RKO (cell line): ENCODE measurements around the gene SSR2.
"Not testable (repeated sequence)": the region's sequence is repeated elsewhere in the genome, so short reads cannot be mapped to it uniquely, and the experiment has no call there.

Experiments used
- DNase-seq: peaks from one replicate; pipeline ENCODE4 v3.0.0-alpha.2; 2016; ENCODE audit warnings: low spot score

The SSR2 gene

DNA sequence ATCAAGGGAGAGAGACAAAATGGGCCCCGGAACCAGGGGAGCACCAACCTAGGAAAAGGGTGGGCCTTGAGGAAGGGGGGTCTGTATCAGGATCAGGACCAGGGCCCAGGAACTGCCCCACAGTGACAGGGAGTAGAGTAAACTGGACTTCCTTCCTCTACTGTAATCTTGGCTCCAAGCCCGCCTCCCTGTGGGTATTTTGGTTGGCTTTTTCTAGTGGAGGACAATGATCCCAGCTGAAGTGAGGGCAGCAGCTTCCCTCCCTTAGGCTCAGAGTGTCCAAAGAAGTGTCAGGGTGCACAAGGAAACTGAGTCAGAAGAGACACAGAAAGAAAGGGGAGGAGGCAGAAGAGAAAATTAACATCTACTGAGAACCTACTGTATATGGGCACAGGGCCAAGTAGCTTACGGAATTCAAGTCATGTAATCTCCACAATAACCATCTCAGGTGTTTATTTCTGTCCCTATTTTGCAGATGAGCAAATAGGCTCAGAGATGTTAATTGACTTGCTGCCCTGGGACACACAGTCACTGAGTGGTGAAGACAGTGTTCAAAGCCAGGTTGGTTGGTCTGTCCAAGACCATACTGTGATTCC, 28.0 kb upstream of the SSR2 start:
- no peak for DNase-seq

DNA sequence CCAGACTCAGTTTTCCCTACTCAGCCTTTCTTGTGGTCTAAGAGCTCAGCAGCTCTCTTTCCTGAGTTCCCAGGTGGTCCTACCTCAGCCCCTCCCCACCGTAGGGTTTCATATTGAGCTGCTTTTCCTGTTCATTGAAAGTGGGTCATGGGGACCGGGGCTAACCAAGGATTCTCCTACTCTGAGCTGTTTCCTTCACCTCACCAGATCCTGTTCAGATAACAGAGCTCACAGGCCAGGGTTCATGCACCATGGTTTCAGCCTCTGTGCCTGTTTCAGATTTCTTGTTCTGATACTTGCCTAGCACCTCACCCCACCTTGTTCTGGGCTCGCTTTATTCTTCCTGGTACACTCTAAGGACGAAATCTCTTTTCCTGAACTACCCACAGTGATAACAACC, 24.3 kb upstream of the SSR2 start:
- no peak for DNase-seq

DNA sequence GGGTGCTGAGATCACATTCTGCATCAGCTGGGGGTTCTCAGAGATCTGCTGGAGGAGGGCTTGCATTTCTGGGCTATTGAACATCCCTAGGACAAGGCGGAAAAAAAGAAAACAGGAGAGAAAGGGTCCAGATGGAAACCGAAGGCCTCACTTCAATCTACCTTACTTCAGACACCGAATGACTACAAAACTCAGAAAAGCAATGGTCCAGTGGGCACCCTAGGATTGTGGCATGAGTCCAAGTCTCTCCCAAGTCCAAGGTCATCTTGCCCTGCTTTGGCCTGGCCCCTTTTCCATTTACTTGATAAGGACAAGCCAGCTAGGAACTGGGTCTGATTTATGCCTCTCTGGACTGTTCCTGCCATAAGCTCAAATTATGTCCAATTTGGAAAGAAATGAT, 22.1 kb upstream of the SSR2 start:
- no peak for DNase-seq

DNA sequence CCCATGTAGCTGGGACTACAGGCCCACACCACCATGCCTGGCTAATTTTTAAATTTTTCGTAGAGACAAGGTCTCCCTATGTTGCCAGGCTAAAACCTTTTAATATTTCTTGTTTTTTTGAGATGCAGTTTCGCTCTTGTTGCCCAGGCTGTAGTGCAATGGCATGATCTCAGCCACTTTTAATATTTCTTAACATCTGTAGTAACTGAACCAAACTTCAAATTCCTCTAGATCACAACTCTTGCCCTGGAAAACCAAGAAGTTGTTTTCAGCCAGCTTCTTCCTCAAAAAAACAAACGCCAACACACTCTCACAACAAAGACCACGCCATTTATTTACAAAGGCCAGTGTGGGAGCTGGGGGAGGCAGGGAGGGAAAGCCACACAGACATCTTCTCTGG, 14.2 kb upstream of the SSR2 start:
- not testable (repeated sequence) for DNase-seq

DNA sequence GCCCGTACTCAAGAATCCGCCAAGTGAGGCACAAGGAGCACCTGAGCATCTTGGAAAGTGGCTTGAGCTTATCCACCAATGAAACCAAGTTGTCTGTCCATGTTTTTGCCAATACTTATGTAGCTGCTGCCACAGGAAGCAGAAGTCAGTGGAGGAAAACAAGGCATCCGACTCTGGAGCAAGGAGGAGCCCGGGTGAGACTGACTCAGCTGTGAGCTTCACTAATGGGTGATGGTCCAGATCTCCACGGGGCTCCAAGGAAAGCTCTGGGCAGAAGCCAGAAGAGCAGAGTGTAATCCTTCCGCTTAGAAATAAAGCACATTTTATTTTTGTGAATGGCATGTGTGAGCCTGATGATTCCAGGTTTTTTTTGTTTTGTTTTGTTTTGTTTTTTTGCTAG, 12.3 kb upstream of the SSR2 start:
- DNase-seq = no peak

DNA sequence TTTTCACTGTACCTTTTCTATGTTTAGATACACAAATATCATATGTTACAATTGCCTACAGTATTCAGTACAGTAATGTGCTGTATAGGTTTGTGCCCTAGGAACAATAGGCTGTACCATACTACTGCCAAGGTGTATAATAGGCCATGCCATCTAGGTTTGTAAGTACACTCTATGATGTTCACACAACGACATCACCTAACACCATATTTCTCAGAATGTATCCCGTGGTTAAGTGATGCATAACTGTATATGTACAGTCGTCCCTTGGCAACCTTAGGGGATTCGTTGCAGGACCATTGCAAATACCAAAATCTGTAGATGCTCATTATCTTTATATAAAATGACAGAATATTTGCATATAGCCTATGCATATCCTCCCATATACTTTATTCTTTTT, 5.8 kb upstream of the SSR2 start:
- no peak for DNase-seq

DNA sequence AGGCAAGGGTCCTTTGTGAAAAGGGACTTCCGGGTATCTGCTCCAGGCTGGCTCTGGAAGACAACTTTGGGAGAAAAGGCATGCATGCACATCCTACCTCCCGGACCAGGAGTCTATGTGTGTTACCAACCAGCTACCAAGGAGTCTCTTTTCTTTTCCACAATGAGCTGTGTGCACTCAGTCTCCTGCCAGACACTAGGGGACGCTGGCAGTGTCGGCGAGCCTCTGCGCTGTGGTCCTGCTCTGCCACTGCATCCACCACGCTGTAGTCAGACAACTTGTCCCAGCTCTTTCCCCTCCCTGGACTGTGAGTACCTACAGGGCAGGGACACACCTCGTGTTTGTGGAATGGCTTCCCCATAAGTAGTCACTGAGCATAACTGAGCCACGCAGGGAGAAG, 5.1 kb upstream of the SSR2 start:
- peak; percentile 36 for DNase-seq

DNA sequence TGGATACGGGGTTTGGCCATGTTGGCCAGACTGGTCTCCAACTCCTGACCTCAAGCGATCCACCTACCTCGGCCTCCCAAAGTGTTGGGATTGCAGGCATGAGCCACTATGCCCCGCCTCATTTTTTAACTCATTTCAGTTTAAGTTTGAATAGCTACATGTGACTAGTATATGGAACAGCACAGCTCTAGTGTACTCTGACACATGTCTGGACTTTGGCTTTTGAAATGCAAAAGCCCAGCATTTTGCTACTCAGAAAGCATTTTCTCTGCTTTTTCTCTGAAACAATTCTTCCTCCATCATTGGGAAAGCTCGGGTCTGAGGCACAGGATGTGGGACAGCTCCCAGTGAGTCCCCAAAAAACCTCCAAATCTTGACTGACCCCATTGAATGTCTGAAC, 4.0 kb upstream of the SSR2 start:
- no peak for DNase-seq

DNA sequence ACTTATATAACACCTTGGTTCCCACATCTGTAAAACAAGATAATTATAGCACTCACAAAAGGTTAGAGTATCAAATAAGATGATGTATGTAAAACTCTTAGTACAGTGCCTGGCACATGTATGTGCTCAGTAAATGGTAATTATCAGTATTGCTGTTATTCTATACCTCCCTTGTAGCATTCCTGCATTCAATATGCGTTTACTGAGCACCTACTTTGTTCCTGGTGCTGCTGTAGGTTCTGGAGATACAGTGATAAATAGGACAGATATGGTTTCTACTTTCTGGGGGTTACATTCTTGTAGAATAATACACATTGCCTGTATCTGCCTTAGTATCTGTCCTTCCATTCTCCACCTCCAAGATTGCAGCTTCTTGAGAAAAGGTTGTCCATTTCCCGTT, 1.2 kb upstream of the SSR2 start:
- no peak for DNase-seq

DNA sequence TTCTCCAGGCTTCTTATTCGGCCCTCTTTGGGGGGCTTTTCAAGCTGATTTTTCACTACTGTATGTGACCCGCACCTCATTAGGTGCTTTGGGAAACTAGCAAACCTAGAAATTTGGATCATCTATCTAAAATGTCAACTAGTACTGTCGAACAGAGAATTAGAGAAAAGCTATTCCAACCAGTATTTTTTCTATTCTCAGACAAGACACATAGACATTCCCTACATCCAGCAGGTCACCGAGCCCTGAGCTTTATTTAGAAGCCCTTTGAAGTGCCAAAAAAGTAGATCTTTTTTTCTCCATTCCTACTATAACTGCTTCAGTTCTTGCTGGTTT, 310 bp upstream of the SSR2 start:
- no peak for DNase-seq

DNA sequence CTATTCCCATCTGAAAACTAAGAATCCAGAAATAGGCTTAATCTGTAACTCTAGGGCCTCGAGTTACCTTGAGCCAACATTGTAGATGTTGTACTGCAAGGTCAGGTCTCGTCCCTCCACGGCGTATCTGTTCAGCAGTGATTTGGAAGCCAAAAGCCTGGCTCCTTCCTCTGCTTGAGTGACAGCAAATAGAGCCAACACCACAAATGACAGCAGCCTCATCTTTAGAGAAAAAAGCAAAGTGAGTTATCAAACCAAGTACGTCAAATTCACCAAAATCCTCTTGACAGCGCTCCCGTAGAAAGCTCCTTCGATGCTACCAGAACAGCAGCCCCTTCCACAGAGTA, 832 bp downstream of the SSR2 start:
- DNase-seq = no peak

DNA sequence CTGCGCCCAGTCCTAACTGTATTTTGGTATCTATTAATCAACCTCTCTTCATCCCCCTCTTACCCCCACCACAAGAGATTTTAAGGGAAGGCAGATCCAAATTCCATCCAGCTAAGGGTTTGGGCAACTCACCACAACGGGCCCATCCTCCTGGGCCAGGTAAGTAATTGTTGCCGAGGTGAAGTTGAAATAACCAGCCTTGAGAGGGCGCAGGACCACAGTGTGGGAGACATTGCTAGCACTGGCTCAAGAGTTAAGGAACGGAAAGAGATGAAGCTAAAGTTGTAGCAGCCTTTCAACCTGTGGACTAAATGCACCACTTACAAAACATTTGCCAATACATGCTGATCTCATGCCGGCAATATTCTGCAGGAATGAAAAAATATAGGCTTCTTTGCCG, 5.9 kb downstream of the SSR2 start:
- no peak for DNase-seq

DNA sequence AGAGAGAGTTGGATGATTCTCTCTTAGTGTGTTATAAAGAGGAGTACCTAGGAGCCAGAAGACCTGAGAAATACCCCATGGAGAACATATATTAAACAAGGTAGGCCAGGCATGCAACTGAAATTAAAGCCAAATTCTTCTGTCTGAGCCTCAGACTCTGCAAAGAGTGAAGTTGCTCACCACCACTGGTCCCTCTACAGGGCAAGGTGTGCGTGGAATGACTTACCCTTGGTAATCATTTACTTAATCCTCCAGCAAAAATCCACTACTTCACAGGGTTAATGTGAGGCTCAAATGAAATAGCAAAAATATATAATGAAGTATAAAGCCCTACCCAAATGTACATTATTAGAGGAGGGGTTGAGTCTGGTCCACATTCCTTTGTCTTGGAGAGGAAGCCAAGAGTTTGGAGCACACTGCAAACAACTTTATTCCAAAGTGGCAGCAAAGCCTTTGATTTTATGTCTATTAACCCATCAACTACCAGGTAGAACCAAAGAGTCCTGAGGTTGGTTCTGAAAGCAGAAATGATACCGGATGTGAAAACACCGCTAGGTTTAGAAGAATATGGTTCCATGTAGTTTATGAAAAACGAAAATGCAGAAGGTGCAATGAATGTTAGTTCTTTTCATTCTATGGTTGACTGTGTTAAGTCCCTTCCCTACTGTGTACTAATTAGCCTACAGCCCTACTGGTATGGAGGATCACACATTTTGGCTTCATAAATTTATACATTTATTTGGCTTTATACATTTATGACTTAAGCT, 8.5 kb downstream of the SSR2 start:
- DNase-seq = no peak

DNA sequence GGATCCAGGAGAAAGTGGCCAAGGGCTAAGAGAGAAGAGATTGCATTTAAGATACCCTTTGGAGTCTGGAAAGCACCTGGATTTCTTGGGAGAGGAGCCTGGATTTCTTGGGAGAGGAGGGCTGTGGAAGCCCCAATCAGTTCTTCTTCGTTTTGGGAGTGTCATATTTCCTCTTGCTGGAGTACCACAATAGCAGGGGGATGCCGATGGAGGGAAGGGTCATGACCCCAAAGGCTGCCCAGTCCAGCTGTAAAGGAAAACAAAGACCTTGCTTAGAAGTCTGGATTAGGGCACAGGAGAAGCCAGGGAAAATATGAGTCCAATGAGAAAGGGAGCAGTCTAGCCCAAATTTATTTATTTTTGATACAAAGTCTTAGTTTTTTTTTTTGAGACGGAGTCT, 11.3 kb downstream of the SSR2 start:
- no peak for DNase-seq

DNA sequence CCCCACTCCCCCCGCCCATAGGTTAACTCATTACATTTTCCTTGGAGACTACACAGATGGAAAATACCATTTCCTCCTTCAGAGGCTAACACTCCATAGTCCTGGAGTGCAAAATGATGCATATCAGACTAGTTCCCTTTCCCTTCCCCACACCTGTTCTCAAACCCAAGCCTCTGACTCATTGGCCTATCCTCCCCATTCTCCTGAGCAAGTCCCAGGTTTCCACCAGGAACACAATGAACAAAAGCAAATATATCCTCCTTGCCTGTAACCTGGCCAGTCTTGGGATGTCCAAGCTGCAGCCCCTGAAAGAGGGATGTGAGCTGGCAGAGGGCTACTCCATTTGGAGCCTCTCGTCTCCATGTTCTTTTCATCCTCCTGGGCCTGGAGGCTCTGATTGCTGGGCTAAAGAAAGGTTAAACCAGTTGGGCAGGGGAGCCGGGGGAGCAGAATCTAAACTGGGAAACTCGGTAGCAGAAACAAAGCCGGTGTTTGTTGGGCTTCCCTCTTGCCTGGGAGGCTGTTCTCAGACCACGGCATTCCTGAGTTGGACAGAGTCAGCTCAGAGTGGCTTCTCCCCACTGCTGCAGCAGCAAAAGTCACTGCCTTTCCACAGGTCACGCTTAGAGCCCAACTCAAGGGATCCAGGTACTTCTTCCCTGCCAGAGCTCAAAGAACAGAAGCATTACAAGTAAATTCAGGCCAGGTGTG, 13.9 kb downstream of the SSR2 start:
- no peak for DNase-seq

DNA sequence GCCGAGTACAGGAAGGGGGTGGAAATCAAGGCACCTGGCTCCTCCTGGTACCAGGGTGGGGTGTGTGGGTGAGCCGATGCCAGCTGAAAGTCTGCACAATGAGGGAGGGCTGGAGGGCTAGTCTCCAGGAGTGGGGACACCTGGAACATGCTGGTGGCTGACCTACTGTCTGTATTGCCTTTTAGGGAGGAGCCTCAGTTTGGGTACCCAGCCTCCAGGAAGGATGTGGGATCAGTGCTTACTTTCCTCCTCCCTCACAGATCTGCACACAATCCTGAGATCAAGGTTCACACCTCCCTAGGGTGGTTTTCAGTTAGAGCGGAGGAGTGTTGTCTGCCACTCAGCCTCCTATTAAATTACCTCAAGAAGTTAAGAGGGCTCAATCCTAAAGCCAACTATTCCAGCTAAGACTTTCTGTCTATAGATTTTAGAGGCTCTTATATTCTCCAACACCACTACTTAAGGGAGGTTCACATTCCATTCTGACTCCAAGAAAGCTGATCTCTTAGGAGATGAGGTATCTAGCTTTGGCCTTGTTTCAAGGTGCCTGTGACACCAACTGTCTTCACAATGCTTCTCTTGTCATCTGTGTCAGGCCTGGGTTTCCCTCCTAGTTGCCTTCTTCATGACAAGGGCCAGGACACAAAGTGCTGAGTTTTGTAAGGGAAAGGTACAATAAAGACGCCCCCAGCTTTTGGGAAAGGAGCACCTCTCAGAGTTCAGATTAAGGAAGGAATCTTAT, 15.7 kb downstream of the SSR2 start:
- no peak for DNase-seq

DNA sequence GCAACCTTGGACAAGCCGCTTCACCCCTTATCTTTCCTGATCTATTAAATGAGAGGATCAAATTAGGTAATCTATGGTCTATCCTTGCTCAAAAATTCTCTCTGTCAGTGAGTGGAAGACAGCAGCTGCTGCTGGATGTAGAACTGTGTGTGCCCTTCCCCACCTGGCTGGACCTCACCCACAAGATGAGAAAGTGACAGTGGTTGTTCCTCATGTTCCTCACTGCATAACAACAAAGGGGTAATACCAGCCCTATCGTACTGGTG, 16.9 kb downstream of the SSR2 start:
- no peak for DNase-seq

DNA sequence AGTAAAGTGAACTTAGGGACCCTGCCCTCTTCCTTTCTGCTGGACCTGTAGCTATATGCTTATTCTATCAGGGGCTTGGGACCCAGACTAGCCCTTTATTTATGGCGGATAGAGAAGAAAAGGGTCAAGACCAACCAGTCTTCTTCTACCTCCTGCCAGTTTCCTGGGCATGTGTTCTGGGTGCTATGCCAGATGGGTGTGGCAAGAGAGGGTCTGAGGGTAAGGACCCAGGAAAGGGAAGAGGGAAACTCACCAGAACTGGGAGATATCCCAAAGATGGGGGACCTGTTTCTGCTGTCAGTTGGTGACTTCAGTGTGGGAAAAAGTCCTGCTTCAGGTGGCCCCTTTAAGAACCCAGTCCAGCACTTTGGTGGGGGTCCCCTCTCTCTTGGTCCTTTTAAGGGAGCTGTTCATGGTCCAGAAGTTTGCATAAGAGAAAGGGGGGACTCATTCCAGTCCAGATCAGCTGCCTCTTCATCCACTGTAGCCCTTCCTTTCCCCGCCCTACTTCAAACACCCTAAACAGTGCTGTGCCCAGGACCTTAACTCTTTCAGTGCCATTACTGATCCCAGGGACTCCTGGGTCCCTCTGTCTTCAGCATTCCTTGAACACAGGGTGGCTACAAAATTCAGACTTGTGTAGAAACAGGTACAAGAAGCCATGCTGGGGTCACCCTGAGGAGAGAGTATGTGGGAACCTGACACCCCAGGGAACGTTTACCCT, 18.4 kb downstream of the SSR2 start:
- no peak for DNase-seq

DNA sequence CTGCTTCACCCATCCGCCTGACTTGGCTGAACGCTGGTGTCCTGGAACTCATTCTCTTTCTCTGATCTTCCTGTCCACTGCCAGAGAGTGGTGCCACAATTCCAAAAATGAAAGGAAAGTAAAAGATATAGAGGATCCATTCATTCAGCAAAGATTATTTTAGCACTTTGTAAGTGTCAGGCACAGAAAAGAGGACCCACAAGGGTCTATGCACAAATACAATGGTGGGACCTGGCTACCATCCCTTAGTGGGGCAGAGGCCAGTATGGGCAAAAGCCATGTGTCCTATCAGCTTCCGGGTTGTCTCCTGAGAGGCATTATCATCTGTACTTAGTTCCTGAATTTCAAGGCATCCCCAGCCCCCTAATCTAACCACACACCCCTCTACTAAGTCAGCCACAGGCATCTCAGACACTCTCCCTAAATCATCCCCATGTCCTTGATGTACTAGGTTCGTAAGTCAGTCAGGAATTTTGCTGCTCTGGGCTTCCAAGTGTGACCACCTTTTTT, 19.0 kb downstream of the SSR2 start:
- no peak for DNase-seq

DNA sequence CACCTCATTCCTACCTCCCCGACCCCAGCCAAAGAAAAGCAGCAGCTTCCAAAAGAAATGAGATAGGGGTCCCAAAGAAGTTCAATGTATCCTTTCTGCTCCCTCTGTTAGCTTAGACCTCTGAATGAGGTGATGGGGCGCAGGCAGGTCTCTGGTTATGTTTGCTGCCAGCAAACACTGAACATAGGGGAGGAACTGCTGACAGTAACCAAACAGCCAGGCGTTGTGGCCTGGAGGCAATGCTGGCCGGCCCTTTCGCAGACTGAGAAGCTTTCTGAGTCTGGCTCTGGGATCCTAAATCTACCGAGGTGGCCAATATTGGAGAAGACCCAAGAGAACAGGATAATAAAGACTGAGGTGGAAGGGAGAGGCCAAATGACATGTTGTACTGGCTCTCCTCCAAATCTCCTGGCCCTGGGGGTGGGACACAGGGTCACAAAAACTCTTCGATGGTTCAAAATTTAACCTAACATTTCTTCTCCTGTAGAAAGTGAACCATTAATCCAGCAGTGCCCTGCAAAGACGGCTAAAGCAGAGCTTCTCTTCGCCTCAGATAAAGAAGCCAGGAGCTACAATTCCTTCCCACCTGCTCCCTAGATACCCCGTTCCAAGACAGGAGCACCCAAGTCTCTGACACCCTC, 19.6 kb downstream of the SSR2 start:
- no peak for DNase-seq

DNA sequence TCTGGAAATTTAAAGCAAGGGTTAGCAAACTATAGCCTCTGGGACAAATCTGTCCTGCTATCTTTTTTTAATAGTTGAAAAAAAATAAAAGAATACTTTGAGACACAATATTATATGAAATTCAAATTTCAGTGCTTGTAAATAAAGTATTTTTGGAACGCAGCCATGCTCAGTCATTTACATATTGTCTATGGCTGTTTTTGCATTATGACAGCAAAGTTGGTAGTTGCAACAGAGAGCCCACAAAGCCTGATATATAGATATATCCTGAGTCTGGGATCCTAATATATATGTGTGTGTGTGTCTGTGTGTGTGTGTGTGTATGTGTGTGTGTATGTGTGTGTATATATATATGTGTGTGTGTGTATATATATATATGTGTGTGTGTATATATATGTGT, 20.8 kb downstream of the SSR2 start:
- no peak for DNase-seq

DNA sequence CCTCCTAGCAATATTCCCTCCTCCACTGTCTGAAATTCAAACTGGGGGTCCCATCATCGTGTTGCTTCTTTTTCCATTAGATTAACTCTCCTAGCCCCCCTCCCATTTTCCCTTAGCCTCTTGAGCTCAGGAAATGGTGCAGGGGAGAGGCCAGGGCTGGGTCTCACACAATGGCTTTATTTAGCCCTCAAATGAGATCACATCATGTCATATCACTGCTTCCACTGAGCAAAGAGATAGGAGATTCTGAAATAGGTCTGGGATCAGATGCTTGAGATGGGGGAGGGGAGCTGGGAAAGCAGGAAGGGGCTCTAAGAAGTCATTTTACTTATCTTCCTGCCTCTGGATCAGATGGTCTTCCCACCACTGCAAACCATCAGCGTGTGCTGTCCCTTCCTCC, 24.6 kb downstream of the SSR2 start:
- DNase-seq = no peak
